Breast epithelium (tissue), 3 donors: ENCODE measurements around the gene SPOUT1.
"Not testable (repeated sequence)": the region's sequence is repeated elsewhere in the genome, so short reads cannot be mapped to it uniquely, and the experiment has no call there.

Experiments
- CTCF ChIP-seq, 3 donors: fragments of 450-650 bp; IDR thresholded peaks; one replicate each; pipeline ENCODE4 v1.5.1; 2016 to 2017; ENCODE audit warnings: antibody characterized with exemption in 3 of 3, mild to moderate bottlenecking in 3 of 3, moderate library complexity in 3 of 3
- POLR2A ChIP-seq: fragments of 450-650 bp; IDR thresholded peaks from one replicate; pipeline ENCODE4 v1.6.1; 2016; ENCODE audit warnings: antibody characterized with exemption, mild to moderate bottlenecking, moderate library complexity

GRCh38 chr9:128858476-128858875, 28.9 kb upstream of the SPOUT1 start:
- not testable (repeated sequence) for TF ChIP-seq CTCF (IDR thresholded peaks at IDR 0.05); POLR2A
